ENCODE data around the gene IGF1R.

Gene IGF1R

GRCh38 chr15:98740963-98741362 is 92.6 kb downstream of the IGF1R start:
- H3K27me3 ChIP-seq (ENCODE audit: control insufficient read depth in 1 of 2, insufficient read depth in 2 of 2, low read length in 2 of 2) = no peaks in the 10 kb centered on the region
- no peak overlapping the region for H3K4me3 ChIP-seq (ENCODE audit: low read depth in 1 of 2, low read length in 2 of 2)
- H3K9ac ChIP-seq (ENCODE audit: low read depth in 1 of 2, low read length in 2 of 2) = no peak overlapping the region
- no peaks in the 10 kb centered on the region for H3K9me3 ChIP-seq (ENCODE audit: control insufficient read depth in 1 of 2, low read length in 2 of 2)
- no peak overlapping the region for H3K27ac ChIP-seq (ENCODE audit: low read depth, low read length)
- H3K4me1 ChIP-seq (ENCODE audit: control insufficient read depth in 1 of 2, insufficient read depth in 2 of 2, low read length in 2 of 2) = peaks cover 19 to 32% of the 10 kb centered on the region in 2 donors
- H3K36me3 ChIP-seq (ENCODE audit: control insufficient read depth in 1 of 2, insufficient read depth in 2 of 2, low read length in 2 of 2) = no peaks in the 10 kb centered on the region

GRCh38 chr15:98743177-98743576 is 94.8 kb downstream of the IGF1R start:
- Histone ChIP-seq H3K4me1 (ENCODE audit: control insufficient read depth in 1 of 2, insufficient read depth in 2 of 2, low read length in 2 of 2) (peaks cover 27 to 38% of the 10 kb centered on the region in 2 donors), H3K27me3 (ENCODE audit: control insufficient read depth in 1 of 2, insufficient read depth in 2 of 2, low read length in 2 of 2) (no peaks in the 10 kb centered on the region), H3K27ac (ENCODE audit: low read depth, low read length) (no peak overlapping the region), H3K9ac (ENCODE audit: low read depth in 1 of 2, low read length in 2 of 2) (no peak overlapping the region), H3K4me3 (ENCODE audit: low read depth in 1 of 2, low read length in 2 of 2) (no peak overlapping the region), H3K9me3 (ENCODE audit: control insufficient read depth in 1 of 2, low read length in 2 of 2) (no peaks in the 10 kb centered on the region), H3K36me3 (ENCODE audit: control insufficient read depth in 1 of 2, insufficient read depth in 2 of 2, low read length in 2 of 2) (no peaks in the 10 kb centered on the region)

DNA sequence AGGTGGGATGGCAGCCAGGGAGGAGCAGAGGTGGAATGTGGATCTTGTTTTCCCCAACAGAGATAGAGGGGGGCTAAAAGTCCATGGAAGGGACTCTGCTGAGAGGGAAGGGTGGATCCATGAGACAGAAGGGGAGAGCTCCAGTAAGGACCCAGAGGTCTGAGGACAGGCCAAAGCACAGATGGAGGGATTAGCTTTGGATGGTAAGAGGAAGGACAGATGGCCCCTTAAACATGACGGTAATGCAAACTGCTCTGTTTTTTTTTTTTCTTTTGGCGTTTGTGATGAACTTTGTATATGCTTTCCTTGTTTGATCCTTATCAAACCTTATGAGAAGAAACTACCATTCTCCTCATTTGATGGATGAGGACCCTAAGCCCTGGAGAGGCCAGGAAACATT is 96.2 kb downstream of the IGF1R start:
- Histone ChIP-seq H3K36me3 (ENCODE audit: control insufficient read depth in 1 of 2, insufficient read depth in 2 of 2, low read length in 2 of 2) (no peaks in the 10 kb centered on the region), H3K27me3 (ENCODE audit: control insufficient read depth in 1 of 2, insufficient read depth in 2 of 2, low read length in 2 of 2) (no peaks in the 10 kb centered on the region), H3K9me3 (ENCODE audit: control insufficient read depth in 1 of 2, low read length in 2 of 2) (no peaks in the 10 kb centered on the region), H3K4me3 (ENCODE audit: low read depth in 1 of 2, low read length in 2 of 2) (no peak overlapping the region), H3K27ac (ENCODE audit: low read depth, low read length) (no peak overlapping the region), H3K9ac (ENCODE audit: low read depth in 1 of 2, low read length in 2 of 2) (no peak overlapping the region), H3K4me1 (ENCODE audit: control insufficient read depth in 1 of 2, insufficient read depth in 2 of 2, low read length in 2 of 2) (peaks cover 27 to 38% of the 10 kb centered on the region in 2 donors)

DNA sequence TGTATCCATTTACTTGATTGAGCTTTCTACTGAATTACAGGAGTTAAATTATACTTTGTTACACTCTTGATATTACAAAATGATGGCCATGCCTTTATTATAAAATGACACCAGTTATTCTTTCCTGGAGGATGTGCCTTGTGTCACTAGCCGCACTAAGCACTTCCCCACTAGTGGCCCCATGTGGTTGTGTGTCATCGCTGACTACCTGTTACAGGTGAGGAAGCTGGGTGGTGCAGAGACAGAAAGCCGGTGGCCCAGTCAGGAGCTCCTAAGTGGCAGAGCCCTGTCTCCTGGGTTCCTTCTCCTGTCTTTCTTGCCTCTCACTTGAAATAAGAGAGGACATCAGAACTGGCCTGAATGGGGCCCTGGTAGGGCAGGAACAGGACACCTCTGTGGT is 96.8 kb downstream of the IGF1R start:
- Histone ChIP-seq H3K4me1 (ENCODE audit: control insufficient read depth in 1 of 2, insufficient read depth in 2 of 2, low read length in 2 of 2) (peaks cover 27 to 38% of the 10 kb centered on the region in 2 donors), H3K27ac (ENCODE audit: low read depth, low read length) (no peak overlapping the region), H3K4me3 (ENCODE audit: low read depth in 1 of 2, low read length in 2 of 2) (peak overlapping the region in 1 of 2 donors; percentile 22), H3K36me3 (ENCODE audit: control insufficient read depth in 1 of 2, insufficient read depth in 2 of 2, low read length in 2 of 2) (no peaks in the 10 kb centered on the region), H3K9me3 (ENCODE audit: control insufficient read depth in 1 of 2, low read length in 2 of 2) (no peaks in the 10 kb centered on the region), H3K9ac (ENCODE audit: low read depth in 1 of 2, low read length in 2 of 2) (no peak overlapping the region), H3K27me3 (ENCODE audit: control insufficient read depth in 1 of 2, insufficient read depth in 2 of 2, low read length in 2 of 2) (no peaks in the 10 kb centered on the region)

GRCh38 chr15:98745650-98746374 is 97.5 kb downstream of the IGF1R start:
- Histone ChIP-seq H3K9me3 (ENCODE audit: control insufficient read depth in 1 of 2, low read length in 2 of 2) (no peaks in the 10 kb centered on the region), H3K4me1 (ENCODE audit: control insufficient read depth in 1 of 2, insufficient read depth in 2 of 2, low read length in 2 of 2) (peaks cover 27 to 38% of the 10 kb centered on the region in 2 donors), H3K27me3 (ENCODE audit: control insufficient read depth in 1 of 2, insufficient read depth in 2 of 2, low read length in 2 of 2) (no peaks in the 10 kb centered on the region), H3K4me3 (ENCODE audit: low read depth in 1 of 2, low read length in 2 of 2) (peak overlapping the region; percentile 18 to 22), H3K9ac (ENCODE audit: low read depth in 1 of 2, low read length in 2 of 2) (no peak overlapping the region), H3K36me3 (ENCODE audit: control insufficient read depth in 1 of 2, insufficient read depth in 2 of 2, low read length in 2 of 2) (no peaks in the 10 kb centered on the region), H3K27ac (ENCODE audit: low read depth, low read length) (no peak overlapping the region)

DNA sequence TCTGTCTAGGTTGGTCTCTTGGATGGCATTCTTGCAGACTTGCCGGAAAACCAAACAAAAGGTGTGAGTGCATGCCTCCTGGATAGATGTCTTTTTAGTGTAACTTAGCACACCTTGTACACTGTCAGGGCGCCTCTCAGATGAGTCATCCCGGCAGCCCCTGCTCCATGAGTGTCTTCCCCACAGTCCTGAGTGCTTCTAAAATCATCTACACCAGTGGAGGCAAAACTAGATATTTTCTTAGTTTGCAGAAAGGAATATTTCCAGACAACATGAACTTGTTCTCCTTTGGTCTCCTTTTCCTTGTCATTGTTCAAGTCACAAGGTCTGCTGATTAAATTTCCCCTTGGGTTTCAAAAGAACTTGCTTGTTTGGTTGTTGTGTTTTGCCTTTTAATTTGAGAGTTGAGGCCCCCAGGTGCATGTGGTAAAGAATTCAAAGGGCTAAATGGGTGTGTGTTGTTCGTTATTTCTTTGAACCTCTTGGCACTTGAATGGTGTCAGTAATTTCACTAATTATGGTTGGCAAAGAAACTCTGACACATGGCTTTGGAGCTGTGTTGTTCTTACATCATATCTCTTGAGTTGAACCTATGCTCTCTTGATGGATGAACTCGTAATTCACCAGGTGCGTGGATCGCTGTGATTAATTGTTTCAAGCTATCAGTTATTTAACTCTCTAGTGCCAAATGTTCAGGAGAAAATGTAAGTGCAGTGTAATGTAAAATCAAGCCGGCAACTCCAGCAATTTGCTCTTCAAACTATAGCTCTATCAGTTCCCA is 98.2 kb downstream of the IGF1R start:
- H3K36me3 ChIP-seq (ENCODE audit: control insufficient read depth in 1 of 2, insufficient read depth in 2 of 2, low read length in 2 of 2) = no peaks in the 10 kb centered on the region
- H3K4me1 ChIP-seq (ENCODE audit: control insufficient read depth in 1 of 2, insufficient read depth in 2 of 2, low read length in 2 of 2) = peaks cover 27 to 38% of the 10 kb centered on the region in 2 donors
- no peaks in the 10 kb centered on the region for H3K27me3 ChIP-seq (ENCODE audit: control insufficient read depth in 1 of 2, insufficient read depth in 2 of 2, low read length in 2 of 2)
- no peaks in the 10 kb centered on the region for H3K9me3 ChIP-seq (ENCODE audit: control insufficient read depth in 1 of 2, low read length in 2 of 2)
- peak overlapping the region in 1 of 2 donors; percentile 18 for H3K4me3 ChIP-seq (ENCODE audit: low read depth in 1 of 2, low read length in 2 of 2)
- H3K9ac ChIP-seq (ENCODE audit: low read depth in 1 of 2, low read length in 2 of 2) = no peak overlapping the region
- no peak overlapping the region for H3K27ac ChIP-seq (ENCODE audit: low read depth, low read length)

DNA sequence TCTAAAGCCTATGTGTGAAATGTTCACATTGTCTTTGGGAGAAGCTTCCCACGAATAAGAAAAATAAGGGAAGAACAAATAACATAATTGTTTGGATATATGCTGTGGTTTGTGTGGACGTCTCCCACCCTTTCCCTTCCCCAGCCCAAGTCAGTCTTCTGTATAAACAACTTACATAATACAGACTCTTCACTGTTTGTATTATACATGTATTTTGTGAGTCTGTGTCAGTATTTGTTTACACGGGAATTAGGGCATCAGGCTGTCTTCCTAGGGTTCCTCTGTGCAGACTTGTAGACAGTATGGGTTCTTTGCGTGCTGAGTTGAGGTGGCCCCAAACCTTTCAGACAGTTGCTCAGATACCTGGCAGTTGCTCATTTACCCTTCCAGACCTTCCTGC is 103.4 kb downstream of the IGF1R start:
- Histone ChIP-seq H3K9ac (ENCODE audit: low read depth in 1 of 2, low read length in 2 of 2) (no peak overlapping the region), H3K36me3 (ENCODE audit: control insufficient read depth in 1 of 2, insufficient read depth in 2 of 2, low read length in 2 of 2) (no peaks in the 10 kb centered on the region), H3K27me3 (ENCODE audit: control insufficient read depth in 1 of 2, insufficient read depth in 2 of 2, low read length in 2 of 2) (no peaks in the 10 kb centered on the region), H3K4me3 (ENCODE audit: low read depth in 1 of 2, low read length in 2 of 2) (no peak overlapping the region), H3K4me1 (ENCODE audit: control insufficient read depth in 1 of 2, insufficient read depth in 2 of 2, low read length in 2 of 2) (peaks cover 3% of the 10 kb centered on the region in 2 donors), H3K27ac (ENCODE audit: low read depth, low read length) (no peak overlapping the region), H3K9me3 (ENCODE audit: control insufficient read depth in 1 of 2, low read length in 2 of 2) (no peaks in the 10 kb centered on the region)

GRCh38 chr15:98753726-98754656 is 105.7 kb downstream of the IGF1R start:
- Histone ChIP-seq H3K9me3 (ENCODE audit: control insufficient read depth in 1 of 2, low read length in 2 of 2) (no peaks in the 10 kb centered on the region), H3K36me3 (ENCODE audit: control insufficient read depth in 1 of 2, insufficient read depth in 2 of 2, low read length in 2 of 2) (no peaks in the 10 kb centered on the region), H3K27me3 (ENCODE audit: control insufficient read depth in 1 of 2, insufficient read depth in 2 of 2, low read length in 2 of 2) (no peaks in the 10 kb centered on the region), H3K4me3 (ENCODE audit: low read depth in 1 of 2, low read length in 2 of 2) (peak overlapping the region; percentile 41 to 56), H3K9ac (ENCODE audit: low read depth in 1 of 2, low read length in 2 of 2) (peak overlapping the region; percentile 29 to 40), H3K4me1 (ENCODE audit: control insufficient read depth in 1 of 2, insufficient read depth in 2 of 2, low read length in 2 of 2) (peaks cover 0 to 3% of the 10 kb centered on the region in 2 donors), H3K27ac (ENCODE audit: low read depth, low read length) (peak overlapping the region; percentile 16)

- Histone ChIP-seq H3K9ac (ENCODE audit: low read depth in 1 of 2, low read length in 2 of 2) (peak overlapping the region in 1 of 2 donors; percentile 40), H3K4me3 (ENCODE audit: low read depth in 1 of 2, low read length in 2 of 2) (peak overlapping the region; percentile 41 to 56), H3K4me1 (ENCODE audit: control insufficient read depth in 1 of 2, insufficient read depth in 2 of 2, low read length in 2 of 2) (peaks cover 0 to 3% of the 10 kb centered on the region in 2 donors), H3K36me3 (ENCODE audit: control insufficient read depth in 1 of 2, insufficient read depth in 2 of 2, low read length in 2 of 2) (no peaks in the 10 kb centered on the region), H3K9me3 (ENCODE audit: control insufficient read depth in 1 of 2, low read length in 2 of 2) (no peaks in the 10 kb centered on the region), H3K27ac (ENCODE audit: low read depth, low read length) (peak overlapping the region; percentile 16), H3K27me3 (ENCODE audit: control insufficient read depth in 1 of 2, insufficient read depth in 2 of 2, low read length in 2 of 2) (no peaks in the 10 kb centered on the region)
Observed at GRCh38 chr15:98754657-98755022, 106.3 kb downstream of the IGF1R start.
